Endothelial cell (in vitro differentiated cells): ENCODE data around the gene TMEM271. TPM values are rescaled to one million over a fixed set of nuclear protein-coding genes. Genes with fewer than 3 reads are reported as not detected.

ENCODE experiments used
- DNase-seq: peaks from one replicate; pipeline ENCODE4 v3.0.0; 2021; ENCODE audit warnings: low spot score
- H3K27ac Mint-ChIP-seq: one replicate; pipeline ENCODE4 v1.8.0; 2021; ENCODE audit warnings: mixed read lengths, inconsistent platforms; ENCODE audit not compliant: unreplicated experiment
- H3K27me3 Mint-ChIP-seq: one replicate; pipeline ENCODE4 v1.8.0; 2021; ENCODE audit warnings: mild to moderate bottlenecking, moderate library complexity, mixed read lengths, inconsistent platforms; ENCODE audit not compliant: unreplicated experiment
- H3K36me3 Mint-ChIP-seq: one replicate; pipeline ENCODE4 v1.8.0; 2021; ENCODE audit warnings: mild to moderate bottlenecking, low read depth, mixed read lengths, inconsistent platforms; ENCODE audit not compliant: unreplicated experiment
- H3K4me1 Mint-ChIP-seq: one replicate; pipeline ENCODE4 v1.8.0; 2021; ENCODE audit warnings: mild to moderate bottlenecking, mixed read lengths, inconsistent platforms; ENCODE audit not compliant: unreplicated experiment
- H3K4me3 Mint-ChIP-seq: one replicate; pipeline ENCODE4 v1.8.0; 2021; ENCODE audit warnings: mild to moderate bottlenecking, mixed read lengths, inconsistent platforms; ENCODE audit not compliant: unreplicated experiment
- H3K9me3 Mint-ChIP-seq: one replicate; pipeline ENCODE4 v1.8.0; 2021; ENCODE audit warnings: mixed read lengths, inconsistent platforms; ENCODE audit not compliant: unreplicated experiment
- CTCF ChIP-seq: fragments of 200-600 bp; sonication (generic); IDR thresholded peaks from one replicate; pipeline ENCODE4 v1.5.0; 2021; ENCODE audit warnings: antibody characterized with exemption; ENCODE audit not compliant: unreplicated experiment
- total RNA-seq: library from RNA; stranded (reverse); fragmentation: NEBNext Ultra II Directional; extraction: Animal tissue kit (Norgen Biotek cat#: 25700); gene quantifications from one replicate; pipeline ENCODE4 v1.2.1, GENCODE V29; 2021; ENCODE audit not compliant: unreplicated experiment

The TMEM271 gene
- total RNA-seq, 1 donor from 2014 or later, result not detected

GRCh38 chr4:601612-602558, 25.8 kb upstream of the TMEM271 start:
- Mint-ChIP-seq H3K9me3 (no peaks in the 10 kb centered on the region), H3K27me3 (no peaks in the 10 kb centered on the region), H3K27ac (no peak overlapping the region), H3K4me1 (no peaks in the 10 kb centered on the region), H3K4me3 (no peak overlapping the region), H3K36me3 (no peaks in the 10 kb centered on the region)
- no peak for DNase-seq
- TF ChIP-seq CTCF, result no peak

- Mint-ChIP-seq H3K4me1 (no peaks in the 10 kb centered on the region), H3K36me3 (no peaks in the 10 kb centered on the region), H3K9me3 (no peaks in the 10 kb centered on the region), H3K27ac (no peak overlapping the region), H3K27me3 (peaks cover 2% of the 10 kb centered on the region), H3K4me3 (no peak overlapping the region)
- DNase-seq, result no peak
- no peak for TF ChIP-seq CTCF
Observed at GRCh38 chr4:600850-601515, 24.9 kb upstream of the TMEM271 start.

- no peak for DNase-seq
- H3K27ac Mint-ChIP-seq, result no peak overlapping the region
- H3K4me1 Mint-ChIP-seq, result no peaks in the 10 kb centered on the region
- peaks cover 2% of the 10 kb centered on the region for H3K27me3 Mint-ChIP-seq
- H3K4me3 Mint-ChIP-seq, result no peak overlapping the region
- TF ChIP-seq CTCF, result no peak
- H3K9me3 Mint-ChIP-seq, result no peaks in the 10 kb centered on the region
- no peaks in the 10 kb centered on the region for H3K36me3 Mint-ChIP-seq
Observed at GRCh38 chr4:600166-600565, 24.1 kb upstream of the TMEM271 start.

GRCh38 chr4:598925-599324, 22.8 kb upstream of the TMEM271 start:
- DNase-seq, result no peak
- Mint-ChIP-seq H3K4me1 (no peaks in the 10 kb centered on the region), H3K4me3 (no peak overlapping the region), H3K27me3 (peaks cover 2% of the 10 kb centered on the region), H3K36me3 (no peaks in the 10 kb centered on the region), H3K9me3 (no peaks in the 10 kb centered on the region), H3K27ac (no peak overlapping the region)
- TF ChIP-seq CTCF, result no peak
